Measurements from ENCODE around the gene LRRC31.

The LRRC31 gene

DNA sequence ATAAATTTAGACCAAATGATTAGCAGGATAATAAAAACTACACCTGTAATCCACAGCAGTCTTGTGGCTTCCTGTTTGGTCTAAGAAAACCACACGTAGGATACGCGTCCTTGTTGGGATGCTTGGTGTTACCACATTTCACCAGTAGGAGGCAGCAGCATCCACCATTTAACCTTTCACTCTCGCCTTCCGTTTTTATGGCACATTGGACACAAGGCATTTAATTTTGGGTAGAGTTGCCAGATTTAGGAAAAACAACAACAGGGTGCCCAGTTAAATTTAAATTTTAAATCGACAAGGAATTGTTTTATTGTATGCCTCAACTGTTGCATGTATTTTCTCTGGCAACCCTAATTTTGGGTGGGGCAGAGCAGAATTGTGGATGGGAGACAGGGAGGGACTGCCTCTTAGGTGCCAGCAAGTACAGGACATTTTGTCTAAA, 6.3 kb downstream of the LRRC31 start:
- no peaks in the 10 kb centered on the region for H3K36me3 ChIP-seq (ENCODE audit: control insufficient read depth, insufficient read depth, low read length)
- peaks cover 5% of the 10 kb centered on the region; the same call in 1 of the 2 replicates for H3K4me1 ChIP-seq (ENCODE audit: control insufficient read depth, insufficient read depth, low read length)
- H3K9me3 ChIP-seq (ENCODE audit: control insufficient read depth, insufficient read depth, low read length): no peaks in the 10 kb centered on the region
- H3K27me3 ChIP-seq (ENCODE audit: control insufficient read depth, insufficient read depth, low read length): no peaks in the 10 kb centered on the region
- H3K4me3 ChIP-seq (ENCODE audit: low read depth, low read length): no peak overlapping the region
- no peak overlapping the region for H3K27ac ChIP-seq (ENCODE audit: low read depth, low read length)
- no peak overlapping the region for H3K9ac ChIP-seq (ENCODE audit: low read depth, low read length)

DNA sequence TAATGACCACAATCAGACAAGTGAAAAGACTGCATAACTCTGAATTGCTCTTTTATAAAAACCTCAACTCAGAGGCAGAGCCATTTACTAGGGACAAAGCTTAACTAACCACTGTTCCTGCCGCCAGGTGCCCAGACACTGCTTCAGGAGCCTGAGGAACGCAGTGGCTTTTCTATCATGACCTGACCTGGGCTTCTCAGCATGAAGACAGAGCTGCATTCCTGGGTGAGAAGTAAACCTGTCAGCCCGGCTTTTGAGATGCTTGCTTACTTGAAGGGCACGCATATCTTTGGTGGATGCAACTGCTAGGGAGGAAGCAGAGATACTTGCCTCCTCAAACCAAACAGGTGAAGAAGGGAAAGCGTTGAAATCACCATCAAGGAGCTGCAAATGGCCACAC, 7.9 kb downstream of the LRRC31 start:
- Histone ChIP-seq H3K9me3 (ENCODE audit: control insufficient read depth, insufficient read depth, low read length) (no peaks in the 10 kb centered on the region), H3K4me3 (ENCODE audit: low read depth, low read length) (no peak overlapping the region), H3K36me3 (ENCODE audit: control insufficient read depth, insufficient read depth, low read length) (no peaks in the 10 kb centered on the region), H3K27ac (ENCODE audit: low read depth, low read length) (peak overlapping the region; percentile 5), H3K27me3 (ENCODE audit: control insufficient read depth, insufficient read depth, low read length) (no peaks in the 10 kb centered on the region), H3K4me1 (ENCODE audit: control insufficient read depth, insufficient read depth, low read length) (peaks cover 5% of the 10 kb centered on the region; the same call in 1 of the 2 replicates), H3K9ac (ENCODE audit: low read depth, low read length) (no peak overlapping the region)

DNA sequence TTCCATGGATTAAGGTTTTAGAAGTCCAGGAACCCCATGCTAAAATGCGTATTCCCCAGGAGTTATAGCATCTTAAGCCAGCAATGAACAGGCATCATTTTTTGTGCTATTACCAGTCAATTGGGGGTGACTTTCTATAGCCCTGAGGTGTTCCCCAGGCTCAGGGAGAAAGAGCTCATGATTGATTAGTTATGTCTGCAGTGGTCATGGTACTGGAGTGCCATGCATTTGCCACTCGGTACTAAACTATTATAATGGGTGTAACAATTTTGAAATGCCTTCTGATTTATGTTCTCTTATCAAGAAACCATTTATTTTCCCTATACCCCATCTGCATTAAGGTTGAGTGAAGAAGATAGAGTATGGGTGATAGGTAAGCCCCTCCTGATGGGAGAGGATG, 11.9 kb downstream of the LRRC31 start:
- H3K9me3 ChIP-seq (ENCODE audit: control insufficient read depth, insufficient read depth, low read length): no peaks in the 10 kb centered on the region
- no peak overlapping the region for H3K9ac ChIP-seq (ENCODE audit: low read depth, low read length)
- H3K27ac ChIP-seq (ENCODE audit: low read depth, low read length): no peak overlapping the region
- peaks cover 5% of the 10 kb centered on the region for H3K4me1 ChIP-seq (ENCODE audit: control insufficient read depth, insufficient read depth, low read length)
- H3K27me3 ChIP-seq (ENCODE audit: control insufficient read depth, insufficient read depth, low read length): no peaks in the 10 kb centered on the region
- H3K36me3 ChIP-seq (ENCODE audit: control insufficient read depth, insufficient read depth, low read length): no peaks in the 10 kb centered on the region
- H3K4me3 ChIP-seq (ENCODE audit: low read depth, low read length): no peak overlapping the region

DNA sequence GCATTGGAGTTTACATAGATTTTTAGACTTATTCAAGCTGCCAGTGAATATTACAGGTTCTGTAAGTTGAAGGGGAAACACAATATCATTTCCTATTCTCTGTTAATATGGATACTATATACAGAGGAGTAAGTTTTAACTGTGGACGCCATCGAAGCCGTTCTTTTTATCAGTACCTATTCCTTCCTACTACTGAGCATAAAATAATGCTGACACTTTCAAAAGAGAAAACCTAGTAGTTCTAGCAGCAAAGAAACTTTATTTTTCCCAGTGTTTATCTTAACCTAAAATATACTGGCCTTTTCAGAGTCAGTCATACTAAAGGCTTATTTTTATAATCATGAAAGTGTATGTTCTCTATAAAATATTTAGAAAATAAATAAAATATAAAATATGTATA, 14.2 kb downstream of the LRRC31 start:
- Histone ChIP-seq H3K9ac (ENCODE audit: low read depth, low read length) (no peak overlapping the region), H3K36me3 (ENCODE audit: control insufficient read depth, insufficient read depth, low read length) (no peaks in the 10 kb centered on the region), H3K27ac (ENCODE audit: low read depth, low read length) (no peak overlapping the region), H3K4me3 (ENCODE audit: low read depth, low read length) (no peak overlapping the region), H3K9me3 (ENCODE audit: control insufficient read depth, insufficient read depth, low read length) (no peaks in the 10 kb centered on the region), H3K27me3 (ENCODE audit: control insufficient read depth, insufficient read depth, low read length) (no peaks in the 10 kb centered on the region), H3K4me1 (ENCODE audit: control insufficient read depth, insufficient read depth, low read length) (no peaks in the 10 kb centered on the region; the same call in 1 of the 2 replicates)

DNA sequence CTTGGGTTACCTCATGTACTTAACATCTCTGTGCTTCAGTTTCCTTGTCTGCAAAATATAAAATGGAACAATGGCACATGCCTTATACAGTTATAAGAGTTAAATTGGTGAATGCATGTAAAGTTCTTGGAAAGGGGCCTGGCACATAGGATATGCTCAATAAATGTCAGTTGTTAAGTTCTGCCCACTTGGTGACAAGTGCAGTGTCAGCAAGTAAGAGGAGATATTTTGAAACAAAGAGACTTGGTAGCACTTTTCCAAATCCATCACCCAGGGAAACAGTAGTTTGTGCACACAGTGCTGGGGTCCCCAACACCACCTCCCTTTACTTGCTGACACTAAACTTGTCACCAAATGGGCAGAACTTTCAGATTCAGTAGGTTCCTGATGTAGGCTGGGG, 19.1 kb downstream of the LRRC31 start:
- Histone ChIP-seq H3K27me3 (ENCODE audit: control insufficient read depth, insufficient read depth, low read length) (no peaks in the 10 kb centered on the region), H3K36me3 (ENCODE audit: control insufficient read depth, insufficient read depth, low read length) (no peaks in the 10 kb centered on the region), H3K4me3 (ENCODE audit: low read depth, low read length) (no peak overlapping the region), H3K9ac (ENCODE audit: low read depth, low read length) (no peak overlapping the region), H3K27ac (ENCODE audit: low read depth, low read length) (no peak overlapping the region), H3K9me3 (ENCODE audit: control insufficient read depth, insufficient read depth, low read length) (no peaks in the 10 kb centered on the region), H3K4me1 (ENCODE audit: control insufficient read depth, insufficient read depth, low read length) (no peaks in the 10 kb centered on the region; the same call in 1 of the 2 replicates)

DNA sequence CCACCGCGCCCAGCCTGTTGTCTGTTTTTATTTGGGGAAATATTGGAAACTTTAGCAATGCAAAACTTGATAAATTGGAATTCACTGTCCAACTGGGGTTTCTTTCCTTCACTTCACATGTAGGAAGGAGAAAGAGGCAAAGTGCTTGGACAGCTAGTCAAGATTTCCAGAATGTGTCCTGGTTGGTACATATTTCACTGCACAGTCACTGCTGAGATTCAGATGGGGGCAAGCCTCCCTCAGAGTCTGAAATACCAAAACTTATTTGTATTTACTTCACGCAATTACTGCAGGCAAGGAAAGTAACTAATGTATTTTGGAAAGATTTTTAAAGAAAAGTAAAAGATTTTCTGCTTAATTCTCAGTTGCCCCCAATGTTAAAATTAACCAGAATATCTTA, 21.0 kb downstream of the LRRC31 start:
- Histone ChIP-seq H3K27ac (ENCODE audit: low read depth, low read length) (no peak overlapping the region), H3K4me1 (ENCODE audit: control insufficient read depth, insufficient read depth, low read length) (no peaks in the 10 kb centered on the region), H3K36me3 (ENCODE audit: control insufficient read depth, insufficient read depth, low read length) (no peaks in the 10 kb centered on the region), H3K27me3 (ENCODE audit: control insufficient read depth, insufficient read depth, low read length) (no peaks in the 10 kb centered on the region), H3K9ac (ENCODE audit: low read depth, low read length) (no peak overlapping the region), H3K9me3 (ENCODE audit: control insufficient read depth, insufficient read depth, low read length) (no peaks in the 10 kb centered on the region), H3K4me3 (ENCODE audit: low read depth, low read length) (no peak overlapping the region)

DNA sequence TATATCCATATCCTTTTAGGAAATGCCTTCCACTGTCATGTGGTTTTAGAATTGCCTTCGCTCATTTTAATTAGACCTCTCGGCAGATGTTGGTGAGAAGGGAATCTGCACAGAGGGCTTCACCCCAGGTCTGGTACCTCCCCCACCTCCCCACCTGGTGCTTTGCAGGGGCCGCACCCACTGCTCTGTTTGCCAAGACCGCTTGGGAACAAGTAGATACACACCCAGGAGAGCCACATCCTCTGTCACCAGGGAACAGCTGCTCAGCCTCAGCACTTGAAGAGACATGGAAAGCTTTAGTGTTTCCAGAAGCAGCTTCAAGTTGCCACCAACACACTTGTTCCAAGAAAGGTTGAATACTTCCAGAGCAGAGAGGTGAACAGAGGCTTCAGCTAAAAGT, 21.8 kb downstream of the LRRC31 start:
- Histone ChIP-seq H3K9me3 (ENCODE audit: control insufficient read depth, insufficient read depth, low read length) (no peaks in the 10 kb centered on the region), H3K4me3 (ENCODE audit: low read depth, low read length) (no peak overlapping the region), H3K4me1 (ENCODE audit: control insufficient read depth, insufficient read depth, low read length) (no peaks in the 10 kb centered on the region), H3K36me3 (ENCODE audit: control insufficient read depth, insufficient read depth, low read length) (no peaks in the 10 kb centered on the region), H3K27me3 (ENCODE audit: control insufficient read depth, insufficient read depth, low read length) (no peaks in the 10 kb centered on the region), H3K27ac (ENCODE audit: low read depth, low read length) (no peak overlapping the region), H3K9ac (ENCODE audit: low read depth, low read length) (no peak overlapping the region)

DNA sequence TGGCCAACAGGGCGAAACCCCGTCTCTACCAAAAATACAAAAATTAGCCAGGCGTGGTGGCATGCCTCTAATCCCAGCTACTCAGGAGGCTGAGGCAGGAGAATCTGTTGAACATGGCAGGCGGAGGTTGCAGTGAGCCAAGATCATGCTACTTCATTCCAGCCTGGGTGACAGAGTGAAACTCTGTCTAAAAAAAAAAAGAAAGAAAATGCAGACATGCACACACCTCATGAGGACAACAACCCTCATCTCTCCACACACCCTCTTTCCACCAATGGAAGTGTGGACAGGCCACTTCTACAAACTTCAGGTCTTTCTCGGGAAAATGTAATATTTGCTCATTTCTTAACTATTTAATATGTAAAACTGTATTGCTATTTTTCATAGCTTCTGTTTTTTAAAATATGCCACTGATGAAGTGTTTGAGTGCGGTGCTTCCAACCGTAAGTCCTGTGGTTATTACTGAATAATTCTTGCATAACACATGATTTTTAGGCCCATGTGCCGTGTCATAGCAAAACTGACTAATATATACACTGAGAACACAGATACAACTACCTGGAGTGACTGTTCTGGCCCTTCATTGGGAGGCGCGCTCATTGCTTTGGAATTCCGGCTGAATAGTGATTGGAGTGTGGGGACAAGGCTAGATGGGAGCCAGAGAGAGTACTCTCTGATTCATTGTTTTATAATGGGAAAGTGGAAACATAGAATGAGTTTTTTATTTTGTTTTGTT, 23.1 kb downstream of the LRRC31 start:
- Histone ChIP-seq H3K9me3 (ENCODE audit: control insufficient read depth, insufficient read depth, low read length) (no peaks in the 10 kb centered on the region), H3K9ac (ENCODE audit: low read depth, low read length) (no peak overlapping the region), H3K36me3 (ENCODE audit: control insufficient read depth, insufficient read depth, low read length) (no peaks in the 10 kb centered on the region), H3K27ac (ENCODE audit: low read depth, low read length) (no peak overlapping the region), H3K27me3 (ENCODE audit: control insufficient read depth, insufficient read depth, low read length) (no peaks in the 10 kb centered on the region), H3K4me1 (ENCODE audit: control insufficient read depth, insufficient read depth, low read length) (no peaks in the 10 kb centered on the region), H3K4me3 (ENCODE audit: low read depth, low read length) (no peak overlapping the region)

DNA sequence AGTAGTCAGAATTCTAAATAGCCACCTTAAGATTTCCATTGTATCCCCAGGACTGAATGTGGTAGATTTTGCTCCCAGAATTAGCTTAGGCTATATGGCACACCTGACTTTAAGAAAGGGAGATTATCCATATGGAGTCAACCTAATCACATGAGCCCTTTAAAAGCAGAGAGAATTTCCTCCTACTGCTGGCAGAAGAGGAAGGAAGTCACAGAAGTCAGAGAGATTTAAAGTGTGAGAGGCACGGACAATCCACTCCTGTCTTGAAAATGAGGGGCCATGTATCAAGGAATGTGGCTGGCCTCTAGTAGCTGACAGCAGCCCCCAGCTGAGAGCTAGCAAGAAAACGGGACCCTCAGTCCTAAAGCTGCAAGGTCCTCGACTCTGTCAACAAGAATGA, 26.8 kb downstream of the LRRC31 start:
- H3K4me3 ChIP-seq (ENCODE audit: low read depth, low read length): no peak overlapping the region
- H3K4me1 ChIP-seq (ENCODE audit: control insufficient read depth, insufficient read depth, low read length): no peaks in the 10 kb centered on the region
- no peaks in the 10 kb centered on the region for H3K9me3 ChIP-seq (ENCODE audit: control insufficient read depth, insufficient read depth, low read length)
- no peak overlapping the region for H3K9ac ChIP-seq (ENCODE audit: low read depth, low read length)
- H3K27ac ChIP-seq (ENCODE audit: low read depth, low read length): no peak overlapping the region
- no peaks in the 10 kb centered on the region for H3K36me3 ChIP-seq (ENCODE audit: control insufficient read depth, insufficient read depth, low read length)
- H3K27me3 ChIP-seq (ENCODE audit: control insufficient read depth, insufficient read depth, low read length): no peaks in the 10 kb centered on the region

DNA sequence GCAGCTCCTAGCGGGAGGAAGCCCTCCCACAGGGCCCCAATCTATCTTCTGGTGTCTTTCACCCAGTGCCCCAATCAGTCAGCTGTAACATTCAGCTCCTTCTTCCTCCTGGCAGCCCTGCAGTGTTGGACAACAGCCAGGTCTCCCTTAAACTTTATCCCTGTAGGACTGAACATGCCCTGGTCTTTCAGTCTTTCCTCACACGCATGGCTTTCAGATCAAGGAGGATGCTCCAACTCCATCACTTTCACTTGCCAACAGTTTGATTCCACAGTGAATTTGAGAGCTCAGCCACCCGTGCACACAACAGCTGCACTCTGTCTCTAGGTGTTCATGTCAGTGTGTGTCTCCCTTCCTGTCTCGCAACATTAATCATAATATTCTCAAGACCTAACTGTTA, 28.6 kb downstream of the LRRC31 start:
- Histone ChIP-seq H3K9me3 (ENCODE audit: control insufficient read depth, insufficient read depth, low read length) (no peaks in the 10 kb centered on the region), H3K4me3 (ENCODE audit: low read depth, low read length) (no peak overlapping the region), H3K36me3 (ENCODE audit: control insufficient read depth, insufficient read depth, low read length) (no peaks in the 10 kb centered on the region), H3K27ac (ENCODE audit: low read depth, low read length) (no peak overlapping the region), H3K27me3 (ENCODE audit: control insufficient read depth, insufficient read depth, low read length) (no peaks in the 10 kb centered on the region), H3K9ac (ENCODE audit: low read depth, low read length) (no peak overlapping the region), H3K4me1 (ENCODE audit: control insufficient read depth, insufficient read depth, low read length) (no peaks in the 10 kb centered on the region)

DNA sequence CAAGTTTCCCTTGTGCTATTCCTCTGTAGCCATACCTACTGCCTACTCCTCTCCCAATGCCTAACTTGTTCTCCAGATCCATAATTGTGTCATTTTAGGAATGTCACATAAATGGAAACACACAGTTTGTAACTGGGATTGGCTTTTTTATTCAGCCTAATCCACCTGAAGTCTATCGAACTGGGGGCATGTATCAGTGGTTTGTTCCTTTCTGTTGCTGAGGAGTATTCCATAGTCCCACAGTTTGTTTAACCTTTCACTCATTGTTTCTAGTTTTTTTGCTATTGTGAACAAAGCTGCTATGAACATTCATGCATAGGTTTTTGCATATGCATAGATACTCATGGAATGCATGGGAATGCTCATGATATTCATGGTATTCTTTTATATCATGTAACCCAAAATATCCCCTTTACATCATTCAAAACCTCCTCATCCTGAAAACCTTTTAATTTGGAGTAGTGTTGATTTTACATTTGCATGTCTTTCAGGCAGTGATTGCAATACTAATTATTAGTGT, 31.2 kb downstream of the LRRC31 start:
- Histone ChIP-seq H3K27me3 (ENCODE audit: control insufficient read depth, insufficient read depth, low read length) (no peaks in the 10 kb centered on the region), H3K27ac (ENCODE audit: low read depth, low read length) (no peak overlapping the region), H3K4me3 (ENCODE audit: low read depth, low read length) (no peak overlapping the region), H3K4me1 (ENCODE audit: control insufficient read depth, insufficient read depth, low read length) (no peaks in the 10 kb centered on the region), H3K9ac (ENCODE audit: low read depth, low read length) (no peak overlapping the region), H3K9me3 (ENCODE audit: control insufficient read depth, insufficient read depth, low read length) (no peaks in the 10 kb centered on the region), H3K36me3 (ENCODE audit: control insufficient read depth, insufficient read depth, low read length) (no peaks in the 10 kb centered on the region)

Data from HUES48 (cell line).